ENCODE results near the gene COG5. TPM values are rescaled to one million over a fixed set of nuclear protein-coding genes. Genes with fewer than 3 reads are reported as not detected.

COG5 gene
- total and polyA plus RNA-seq, 12 donors, result 4.4 to 43.8 (median 32.8) TPM

DNA sequence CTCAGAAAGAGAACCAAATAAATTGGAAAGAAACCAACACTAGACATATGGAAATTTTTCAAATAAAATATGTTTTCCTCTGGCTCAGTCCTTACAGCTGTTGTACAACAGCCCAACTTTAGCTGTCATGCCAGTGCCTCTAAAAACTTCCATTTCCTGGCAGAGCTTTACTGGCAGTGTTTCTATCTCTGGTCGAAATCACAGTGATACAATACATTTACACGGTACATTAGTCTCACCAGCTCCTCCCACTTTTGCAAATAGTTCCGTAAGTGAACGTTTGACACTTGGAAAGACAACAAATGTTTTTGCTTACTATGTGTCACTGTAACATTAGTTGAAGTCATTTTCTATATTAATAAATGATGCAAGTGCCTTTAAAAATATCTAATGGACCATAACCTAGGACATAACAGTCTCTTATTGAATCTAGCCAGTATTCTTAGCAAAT is 46.1 kb upstream of the COG5 start:
- H3K27ac ChIP-seq, result peak overlapping the region in 1 of 5 donors; percentile 1
- intact Hi-C loops (cut with DNase I), result no loop called here
- H3K4me1 ChIP-seq (replicated peaks in 1 of 2), result peaks cover 0 to 13% of the 10 kb centered on the region in 2 donors
- TF ChIP-seq POLR2A (IDR thresholded peaks at IDR 0.05) (no peak), CTCF (IDR thresholded peaks at IDR 0.05) (no peak)
- H3K4me3 ChIP-seq, result no peak overlapping the region
- no peaks in the 10 kb centered on the region for H3K27me3 ChIP-seq
- H3K9me3 ChIP-seq (replicated peaks in 1 of 3), result no peaks in the 10 kb centered on the region
- DNase-seq, result no peak
- H3K36me3 ChIP-seq (replicated peaks in 1 of 2), result peaks cover 0 to 12% of the 10 kb centered on the region in 2 donors
- 63 to 77% (median 66%) methylated on average over 4 of the region's 4 CpGs for WGBS, 4 donors

- Histone ChIP-seq H3K27ac (no peak overlapping the region), H3K4me1 (replicated peaks in 1 of 2) (peaks cover 0 to 13% of the 10 kb centered on the region in 2 donors), H3K4me3 (no peak overlapping the region), H3K9me3 (replicated peaks in 1 of 3) (no peaks in the 10 kb centered on the region), H3K36me3 (replicated peaks in 1 of 2) (peaks cover 0 to 5% of the 10 kb centered on the region in 2 donors), H3K27me3 (no peaks in the 10 kb centered on the region)
- intact Hi-C loops (cut with DNase I), result no loop called here
- WGBS, 4 donors, result 96 to 100% (median 97%) methylated on average over 1 of the region's 1 CpG
- DNase-seq, result no peak
- TF ChIP-seq POLR2A (IDR thresholded peaks at IDR 0.05) (no peak), CTCF (IDR thresholded peaks at IDR 0.05) (no peak)
Measured at GRCh38 chr7:107606303-107606702, 42.6 kb upstream of the COG5 start.

- no peak for DNase-seq
- Histone ChIP-seq H3K4me3 (no peak overlapping the region), H3K9me3 (replicated peaks in 1 of 3) (no peaks in the 10 kb centered on the region), H3K27ac (no peak overlapping the region), H3K36me3 (replicated peaks in 1 of 2) (peaks cover 0 to 9% of the 10 kb centered on the region in 2 donors), H3K27me3 (no peaks in the 10 kb centered on the region), H3K4me1 (replicated peaks in 1 of 2) (peaks cover 0 to 8% of the 10 kb centered on the region in 2 donors)
- intact Hi-C loops (cut with DNase I), result no loop called here
- TF ChIP-seq POLR2A (IDR thresholded peaks at IDR 0.05) (no peak), CTCF (IDR thresholded peaks at IDR 0.05) (no peak)
- 92 to 96% (median 95%) methylated on average over 3 of the region's 3 CpGs for WGBS, 4 donors
Measured at GRCh38 chr7:107605218-107605815, 41.6 kb upstream of the COG5 start.

GRCh38 chr7:107600816-107601215 is 37.1 kb upstream of the COG5 start:
- WGBS, 4 donors, result 80 to 87% (median 83%) methylated on average over 2 of the region's 2 CpGs
- intact Hi-C loops (cut with DNase I), result no loop called here
- H3K36me3 ChIP-seq (replicated peaks in 1 of 2), result peaks cover 0 to 9% of the 10 kb centered on the region in 2 donors

More at GRCh38 chr7:107600816-107601215, 37.1 kb upstream of the COG5 start:
- Histone ChIP-seq H3K9me3 (replicated peaks in 1 of 3) (peaks cover 0 to 5% (median 0%) of the 10 kb centered on the region in 3 donors), H3K27ac (no peak overlapping the region), H3K4me3 (no peak overlapping the region), H3K27me3 (no peaks in the 10 kb centered on the region), H3K4me1 (replicated peaks in 1 of 2) (peaks cover 0 to 9% of the 10 kb centered on the region in 2 donors)
- no peak for DNase-seq
- TF ChIP-seq CTCF (IDR thresholded peaks at IDR 0.05) (no peak), POLR2A (IDR thresholded peaks at IDR 0.05) (no peak)

Data from adrenal gland (tissue), 12 donors.